ENCODE results near the gene MOGAT1.

GRCh38 chr2:222751238-222751637 is 79.8 kb downstream of the MOGAT1 start:
- TF ChIP-seq CTCF (conservative IDR thresholded peaks at IDR 0.05; ENCODE audit: low read depth, low read length) (no peak), EZH2 (IDR thresholded peaks at IDR 0.05; ENCODE audit: low read length, unreplicated experiment) (no peak)
